Muscle of leg (tissue), 16 donors: ENCODE results near the gene TTC21A. TPM values are rescaled to one million over a fixed set of nuclear protein-coding genes. Genes with fewer than 3 reads are reported as not detected.
A peak's percentile ranks its signal among the peaks of the same experiment; 100 is the strongest.
"Not testable (repeated sequence)": the region's sequence is repeated elsewhere in the genome, so short reads cannot be mapped to it uniquely, and the experiment has no call there.

Experiments used
- DNase-seq: peaks from one replicate; pipeline ENCODE4 v3.0.0; 2013
- H3K27ac ChIP-seq: one replicate; pipeline ENCODE4 v1.5.1; 2013; ENCODE audit warnings: mild to moderate bottlenecking, low read length, control low read depth
- H3K27me3 ChIP-seq: one replicate; pipeline ENCODE4 v1.6.1; 2013; ENCODE audit warnings: low read length; ENCODE audit not compliant: control insufficient read depth, insufficient read depth
- H3K36me3 ChIP-seq: one replicate; pipeline ENCODE4 v1.6.1; 2013; ENCODE audit warnings: low read length; ENCODE audit not compliant: control insufficient read depth, insufficient read depth
- H3K4me1 ChIP-seq: one replicate; pipeline ENCODE4 v1.6.1; 2013; ENCODE audit warnings: low read length; ENCODE audit not compliant: control insufficient read depth, insufficient read depth
- H3K4me3 ChIP-seq: one replicate; pipeline ENCODE4 v1.5.1; 2013; ENCODE audit warnings: low read length, control low read depth
- H3K9me3 ChIP-seq: replicated peaks from 2 replicates; pipeline ENCODE4 v1.6.1; 2013; ENCODE audit warnings: low read depth, low read length; ENCODE audit not compliant: control insufficient read depth
- WGBS: methylation state at CpG from one replicate; pipeline ENCODE4 v1.1.5; 2013; ENCODE audit warnings: missing lambda C conversion rate; ENCODE audit not compliant: insufficient coverage; 5-methylcytosine and 5-hydroxymethylcytosine counted together
- long read RNA-seq, 11 donors: transcript quantifications; one replicate each; lab custom pipeline, GENCODE V29; 2026
- polyA plus RNA-seq, 8 donors: library from polyadenylated mRNA; unstranded; fragments of 120-200 nt; gene quantifications; one replicate each; pipeline versions ENCODE4 v1.2.1 to v1.2.3, GENCODE V29; 2013; ENCODE audit warnings: inconsistent platforms in 1 of 8, low replicate concordance in 1 of 8; ENCODE audit not compliant: insufficient read length in 8 of 8, insufficient read depth in 1 of 8
- total RNA-seq: library from RNA; stranded (reverse); fragments of 120-200 nt; gene quantifications from one replicate; pipeline ENCODE4 v1.2.4, GENCODE V29; 2013

TTC21A gene, protein sequence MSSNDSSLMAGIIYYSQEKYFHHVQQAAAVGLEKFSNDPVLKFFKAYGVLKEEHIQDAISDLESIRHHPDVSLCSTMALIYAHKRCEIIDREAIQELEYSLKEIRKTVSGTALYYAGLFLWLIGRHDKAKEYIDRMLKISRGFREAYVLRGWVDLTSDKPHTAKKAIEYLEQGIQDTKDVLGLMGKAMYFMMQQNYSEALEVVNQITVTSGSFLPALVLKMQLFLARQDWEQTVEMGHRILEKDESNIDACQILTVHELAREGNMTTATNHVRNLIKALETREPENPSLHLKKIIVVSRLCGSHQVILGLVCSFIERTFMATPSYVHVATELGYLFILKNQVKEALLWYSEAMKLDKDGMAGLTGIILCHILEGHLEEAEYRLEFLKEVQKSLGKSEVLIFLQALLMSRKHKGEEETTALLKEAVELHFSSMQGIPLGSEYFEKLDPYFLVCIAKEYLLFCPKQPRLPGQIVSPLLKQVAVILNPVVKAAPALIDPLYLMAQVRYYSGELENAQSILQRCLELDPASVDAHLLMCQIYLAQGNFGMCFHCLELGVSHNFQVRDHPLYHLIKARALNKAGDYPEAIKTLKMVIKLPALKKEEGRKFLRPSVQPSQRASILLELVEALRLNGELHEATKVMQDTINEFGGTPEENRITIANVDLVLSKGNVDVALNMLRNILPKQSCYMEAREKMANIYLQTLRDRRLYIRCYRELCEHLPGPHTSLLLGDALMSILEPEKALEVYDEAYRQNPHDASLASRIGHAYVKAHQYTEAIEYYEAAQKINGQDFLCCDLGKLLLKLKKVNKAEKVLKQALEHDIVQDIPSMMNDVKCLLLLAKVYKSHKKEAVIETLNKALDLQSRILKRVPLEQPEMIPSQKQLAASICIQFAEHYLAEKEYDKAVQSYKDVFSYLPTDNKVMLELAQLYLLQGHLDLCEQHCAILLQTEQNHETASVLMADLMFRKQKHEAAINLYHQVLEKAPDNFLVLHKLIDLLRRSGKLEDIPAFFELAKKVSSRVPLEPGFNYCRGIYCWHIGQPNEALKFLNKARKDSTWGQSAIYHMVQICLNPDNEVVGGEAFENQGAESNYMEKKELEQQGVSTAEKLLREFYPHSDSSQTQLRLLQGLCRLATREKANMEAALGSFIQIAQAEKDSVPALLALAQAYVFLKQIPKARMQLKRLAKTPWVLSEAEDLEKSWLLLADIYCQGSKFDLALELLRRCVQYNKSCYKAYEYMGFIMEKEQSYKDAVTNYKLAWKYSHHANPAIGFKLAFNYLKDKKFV (N-terminal part only)
- total RNA-seq (2.7 TPM), polyA plus RNA-seq (1 to 10 TPM; 1.6 to 3.9 (median 3.2) TPM)
- long read RNA-seq, donor 1, result 0 reads
- long read RNA-seq, donor 2, result 0 reads
- long read RNA-seq, donor 3, result 0 reads
- long read RNA-seq, donor 4, result 0 reads
- long read RNA-seq, donor 5, result 0 reads
- long read RNA-seq, donor 6, result 0 reads
- long read RNA-seq, donor 7, result 0 reads
- long read RNA-seq, donor 8, result 0 reads
- long read RNA-seq, donor 9, result 0 reads
- long read RNA-seq, donor 10, partial matches to known transcripts, result 0 of 1 reads
- long read RNA-seq, donor 10, other reads (novel, unspliced or antisense), result 0 of 1 reads
- long read RNA-seq, donor 11, result 0 reads

DNA sequence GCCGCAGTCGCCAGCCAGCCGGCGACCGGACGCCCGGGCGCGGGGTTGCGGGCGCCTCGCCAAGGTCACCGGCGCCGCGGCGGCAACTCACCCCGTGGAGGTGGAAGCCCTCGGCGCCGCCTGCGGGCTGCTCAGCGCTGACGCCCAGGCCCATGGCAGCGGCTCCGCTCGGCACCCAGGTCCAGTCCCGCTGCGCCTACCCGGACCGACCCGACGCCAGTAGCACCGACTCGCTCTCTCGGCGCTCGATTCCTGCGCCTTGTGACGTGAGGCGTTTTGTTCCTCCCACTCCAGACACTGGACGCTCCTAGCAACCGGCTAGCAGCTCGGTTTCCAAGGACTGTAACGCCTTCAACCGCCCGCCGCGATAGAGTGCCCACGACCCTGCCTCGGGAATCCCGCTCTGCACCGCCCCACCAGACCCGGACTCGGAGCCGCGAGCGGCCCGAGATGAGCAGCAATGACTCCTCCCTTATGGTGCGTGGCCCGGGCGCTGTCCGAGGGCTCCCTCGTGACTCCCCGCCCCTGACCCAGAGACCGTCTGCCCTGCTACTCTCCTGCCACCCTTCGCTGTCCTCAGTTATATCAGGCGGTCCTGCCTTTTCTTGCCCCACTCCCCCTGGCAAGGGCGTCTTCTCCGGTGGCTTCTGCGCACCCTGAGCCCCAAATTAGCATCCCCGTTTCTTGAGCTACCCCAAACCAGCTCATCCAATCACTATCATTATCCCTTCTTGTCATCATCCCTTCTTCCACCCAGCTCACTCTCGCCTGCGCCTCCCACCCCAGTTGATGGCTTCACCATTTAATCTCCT lies at the start of gene TTC21A, which contains the start of gene GORASP1:
Gene TTC21A (plus strand): TSS at position 293 of the 812 bp plus-strand sequence. CDS start 158 bp downstream, at position 451.
Gene GORASP1 (minus strand): TSS at position 240 of the 812 bp plus-strand sequence. CDS start 86 bp downstream, at position 154.
- Histone ChIP-seq H3K4me3 (peak within 1 kb of the TSS; percentile 93), H3K36me3 (peaks cover 9% of the 10 kb centered on the region), H3K4me1 (peaks cover 32% of the 10 kb centered on the region), H3K9me3 (no peaks in the 10 kb centered on the region), H3K27me3 (no peaks in the 10 kb centered on the region), H3K27ac (peak within 1 kb of the TSS; percentile 92)
- peak; percentile 97 for DNase-seq
- WGBS, result under 1% methylated on average over 72 of the region's 74 CpGs

DNA sequence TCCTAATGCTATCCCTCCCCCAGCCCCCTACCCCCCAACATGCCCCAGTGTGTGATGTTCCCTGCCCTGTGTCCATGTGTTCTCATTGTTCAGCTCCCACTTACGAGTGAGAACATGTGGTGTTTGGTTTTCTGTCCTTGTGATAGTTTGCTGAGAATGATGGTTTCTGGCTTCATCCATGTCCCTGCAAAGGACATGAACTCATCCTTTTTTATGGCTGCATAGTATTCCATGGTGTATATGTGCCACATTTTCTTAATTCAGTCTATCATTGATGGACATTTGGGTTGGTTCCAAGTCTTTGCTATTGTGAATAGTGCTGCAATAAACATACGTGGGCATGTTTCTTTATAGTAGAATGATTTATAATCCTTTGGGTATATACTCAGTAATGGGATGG lies 46.3 kb upstream of the TTC21A start:
- not testable (repeated sequence) for H3K27ac ChIP-seq, DNase-seq, H3K4me3 ChIP-seq, H3K4me1 ChIP-seq, H3K36me3 ChIP-seq, H3K9me3 ChIP-seq, H3K27me3 ChIP-seq
- WGBS, result no CpG with 5 or more reads among the region's 2 CpGs

DNA sequence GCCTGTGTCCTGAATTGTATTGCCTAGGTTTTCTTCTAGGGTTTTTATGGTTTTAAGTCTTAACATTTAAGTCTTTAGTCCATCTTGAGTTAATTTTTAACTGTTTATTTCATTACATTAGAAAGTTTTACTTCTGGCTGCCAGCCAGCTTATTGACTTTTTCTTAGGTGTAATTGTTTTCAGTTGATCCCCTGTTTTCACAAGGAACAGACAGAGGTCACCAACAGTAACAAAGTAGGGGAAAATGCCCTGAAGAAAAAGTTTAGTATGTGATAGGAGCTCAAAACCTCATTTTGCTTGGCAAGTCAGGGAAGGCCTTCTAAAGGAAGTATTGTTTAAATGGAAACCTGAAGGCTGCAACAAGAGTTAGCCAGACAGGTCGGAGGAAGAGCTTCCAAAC lies 45.3 kb upstream of the TTC21A start:
- no peak for DNase-seq
- Histone ChIP-seq H3K4me3 (no peak overlapping the region), H3K27me3 (no peaks in the 10 kb centered on the region), H3K36me3 (peaks cover 4% of the 10 kb centered on the region), H3K4me1 (no peaks in the 10 kb centered on the region), H3K27ac (no peak overlapping the region), H3K9me3 (no peaks in the 10 kb centered on the region)
- 42% methylated on average over 1 of the region's 1 CpG for WGBS

DNA sequence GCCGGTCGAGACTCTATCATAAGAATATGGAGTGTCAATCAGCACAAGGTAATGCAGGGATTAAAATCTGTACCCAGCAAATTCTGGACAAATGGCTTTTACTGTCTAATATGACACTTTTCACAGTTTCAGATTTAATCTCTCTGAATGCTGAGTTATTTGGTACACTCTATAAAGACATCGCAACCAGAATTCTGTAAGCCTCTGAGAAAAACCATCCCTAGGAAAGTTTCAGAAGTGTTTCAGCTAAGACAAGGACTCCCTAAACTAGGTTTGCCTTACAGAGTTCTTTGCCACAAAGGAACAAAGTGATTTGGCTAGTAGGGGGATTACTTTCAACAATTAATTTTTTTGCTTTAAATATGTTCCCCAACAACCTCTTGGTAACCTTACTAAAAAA lies 44.3 kb upstream of the TTC21A start:
- no peak for DNase-seq
- H3K9me3 ChIP-seq, result no peaks in the 10 kb centered on the region
- H3K27ac ChIP-seq, result no peak overlapping the region
- no peaks in the 10 kb centered on the region for H3K4me1 ChIP-seq
- WGBS, result no CpG with 5 or more reads among the region's 3 CpGs
- H3K27me3 ChIP-seq, result no peaks in the 10 kb centered on the region
- H3K36me3 ChIP-seq, result peaks cover 10% of the 10 kb centered on the region
- H3K4me3 ChIP-seq, result no peak overlapping the region

DNA sequence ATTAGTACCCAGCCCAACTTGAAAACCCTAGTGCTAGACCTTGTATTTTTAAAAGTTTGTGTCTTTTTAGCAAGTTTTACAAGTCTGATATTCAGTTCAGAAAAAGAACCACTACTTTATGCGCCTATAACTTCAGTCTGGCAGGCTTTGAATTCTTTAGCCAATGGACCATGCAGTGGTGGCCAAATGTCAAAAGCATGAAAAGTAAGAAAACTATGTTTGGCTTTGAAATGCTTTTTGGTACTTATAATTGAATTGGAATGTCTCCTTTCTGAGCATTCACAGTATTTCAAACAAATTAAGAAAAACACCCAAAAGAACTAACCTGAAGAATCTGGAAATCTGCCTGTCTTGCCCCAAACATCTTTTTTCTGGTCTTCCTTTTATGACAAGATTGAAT lies 42.8 kb upstream of the TTC21A start:
- H3K4me1 ChIP-seq, result no peaks in the 10 kb centered on the region
- H3K27me3 ChIP-seq, result no peaks in the 10 kb centered on the region
- H3K36me3 ChIP-seq, result peaks cover 16% of the 10 kb centered on the region
- no peaks in the 10 kb centered on the region for H3K9me3 ChIP-seq
- no peak overlapping the region for H3K4me3 ChIP-seq
- no peak overlapping the region for H3K27ac ChIP-seq
- DNase-seq, result no peak
- no CpG with 5 or more reads among the region's 1 CpG for WGBS

DNA sequence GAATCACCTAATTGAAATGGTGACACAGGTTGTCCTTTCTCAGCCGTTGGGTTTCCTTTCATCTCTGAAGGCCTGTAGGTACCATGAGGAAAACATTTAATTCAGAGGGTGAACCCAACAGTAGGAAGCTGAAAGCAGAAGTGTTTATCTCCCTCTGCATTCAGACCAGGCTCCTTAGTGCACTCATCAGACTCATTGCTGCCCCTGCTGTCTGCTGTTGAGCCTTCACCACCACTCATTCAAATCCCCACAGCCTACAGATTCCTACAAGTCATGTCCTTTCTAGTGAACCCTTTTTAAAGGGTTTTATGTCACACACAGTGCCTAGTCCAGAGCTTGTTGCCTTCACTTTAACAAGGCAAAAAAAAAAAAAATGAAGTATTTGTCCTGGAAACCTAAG lies 42.3 kb upstream of the TTC21A start:
- no CpG with 5 or more reads among the region's 1 CpG for WGBS
- DNase-seq, result peak; percentile 13
- no peaks in the 10 kb centered on the region for H3K27me3 ChIP-seq
- H3K4me1 ChIP-seq, result no peaks in the 10 kb centered on the region
- no peak overlapping the region for H3K27ac ChIP-seq
- H3K36me3 ChIP-seq, result peaks cover 16% of the 10 kb centered on the region
- no peaks in the 10 kb centered on the region for H3K9me3 ChIP-seq
- H3K4me3 ChIP-seq, result no peak overlapping the region

DNA sequence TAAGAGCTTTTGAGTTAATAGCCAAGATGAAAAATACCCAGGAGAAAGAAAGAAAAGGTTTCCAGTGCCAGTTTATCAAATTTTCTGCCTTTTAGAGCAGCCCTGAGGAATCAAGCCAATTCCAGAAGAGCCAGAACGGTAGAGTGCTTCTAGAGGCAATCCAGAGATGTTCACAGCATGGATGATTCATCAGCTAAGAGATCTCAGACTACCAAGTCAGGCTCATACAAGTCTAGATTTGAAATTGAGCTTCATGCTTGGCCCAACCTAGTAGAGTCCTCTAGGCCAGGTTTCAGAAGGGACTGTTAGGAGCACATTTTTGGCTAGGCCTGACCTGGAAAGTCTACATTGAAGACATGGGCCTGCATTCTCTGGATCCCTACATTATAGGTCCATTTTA lies 40.2 kb upstream of the TTC21A start:
- WGBS, result 69% methylated on average over 1 of the region's 1 CpG
- H3K27ac ChIP-seq, result no peak overlapping the region
- no peaks in the 10 kb centered on the region for H3K4me1 ChIP-seq
- H3K9me3 ChIP-seq, result no peaks in the 10 kb centered on the region
- H3K27me3 ChIP-seq, result no peaks in the 10 kb centered on the region
- no peak for DNase-seq
- H3K4me3 ChIP-seq, result no peak overlapping the region
- H3K36me3 ChIP-seq, result peaks cover 19% of the 10 kb centered on the region

DNA sequence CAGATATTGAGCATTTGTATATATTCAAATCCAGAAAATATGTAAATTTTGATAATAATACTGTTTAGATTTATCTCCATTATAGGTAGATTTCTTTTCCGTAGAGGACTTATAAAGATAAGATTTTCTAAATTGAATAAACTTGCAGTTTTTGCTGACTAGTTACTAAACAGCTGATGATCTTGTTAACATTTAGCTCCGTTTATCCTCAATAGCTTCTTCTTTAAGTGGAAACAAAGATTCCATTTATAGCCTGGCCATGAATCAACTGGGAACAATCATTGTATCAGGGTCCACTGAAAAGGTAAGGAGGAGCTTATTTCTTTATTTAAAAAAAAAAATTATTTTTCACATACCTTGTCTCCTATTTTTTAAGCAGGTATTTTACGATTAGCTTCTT lies 38.9 kb upstream of the TTC21A start:
- no CpG with 5 or more reads among the region's 3 CpGs for WGBS
- Histone ChIP-seq H3K4me3 (no peak overlapping the region), H3K9me3 (no peaks in the 10 kb centered on the region), H3K27ac (no peak overlapping the region), H3K4me1 (no peaks in the 10 kb centered on the region), H3K27me3 (no peaks in the 10 kb centered on the region), H3K36me3 (peaks cover 29% of the 10 kb centered on the region)
- DNase-seq, result no peak

DNA sequence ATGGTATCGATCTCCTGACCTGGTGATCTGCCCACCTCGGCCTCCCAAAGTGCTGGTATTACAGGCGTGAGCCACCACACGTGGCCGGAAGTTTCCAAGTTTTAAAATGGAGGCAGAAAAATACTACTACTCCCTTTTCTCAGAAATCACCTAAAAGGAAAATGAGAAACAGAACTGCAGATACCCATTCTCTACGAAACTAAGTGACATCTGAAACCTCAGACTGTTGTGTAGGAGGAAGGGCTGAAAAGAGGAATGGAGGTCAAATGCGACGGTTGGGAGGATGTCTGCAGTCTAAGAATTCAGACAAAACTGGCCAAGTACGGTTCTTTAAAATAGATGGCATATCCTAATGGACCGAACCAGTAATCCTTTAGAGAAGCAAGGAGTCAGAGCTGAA lies 31.6 kb upstream of the TTC21A start:
- H3K36me3 ChIP-seq, result peaks cover 51% of the 10 kb centered on the region
- H3K27ac ChIP-seq, result no peak overlapping the region
- H3K27me3 ChIP-seq, result no peaks in the 10 kb centered on the region
- no peaks in the 10 kb centered on the region for H3K9me3 ChIP-seq
- H3K4me3 ChIP-seq, result no peak overlapping the region
- 75% methylated on average over 4 of the region's 10 CpGs for WGBS
- no peaks in the 10 kb centered on the region for H3K4me1 ChIP-seq
- no peak for DNase-seq
